ENCODE results near the gene TP53I3. TPM values are rescaled to one million over a fixed set of nuclear protein-coding genes. Genes with fewer than 3 reads are reported as not detected.
"Not testable (repeated sequence)": the region's sequence is repeated elsewhere in the genome, so short reads cannot be mapped to it uniquely, and the experiment has no call there.

The TP53I3 gene
- total RNA-seq, 2 experiments from 2014 or later, result 5.3 to 6.5 TPM

GRCh38 chr2:24111407-24111901, 26.8 kb upstream of the TP53I3 start:
- ChIA-PET CTCF (interaction anchor here (0.9 kb wide), 1 partner anchor 27 kb away, joined by 4 read pairs; the partner anchor contains the start of gene TP53I3), POLR2A (no interaction called here)
- Mint-ChIP-seq H3K9me3 (ENCODE audit: insufficient read depth) (peaks cover 13% of the 10 kb centered on the region), H3K36me3 (ENCODE audit: low read depth) (peaks cover 2% of the 10 kb centered on the region), H3K27me3 (ENCODE audit: low read depth) (peaks cover 6% of the 10 kb centered on the region), H3K4me3 (no peak overlapping the region), H3K27ac (no peak overlapping the region), H3K4me1 (ENCODE audit: low read depth) (no peaks in the 10 kb centered on the region)
- DNase-seq (no peak), ATAC-seq (no peak)

- ChIA-PET POLR2A (interaction anchor here (1.0 kb wide), 1 partner anchor 12 kb away, joined by 3 read pairs; no protein-coding TSS in a partner anchor), CTCF (interaction anchor here (0.6 to 0.9 kb wide), 2 partner anchors 26 to 383 kb away, joined by 4 read pairs; partner anchors contain the start of gene TP53I3)
- no peak for ATAC-seq
- H3K4me1 Mint-ChIP-seq (ENCODE audit: low read depth), result no peaks in the 10 kb centered on the region
- no peak for DNase-seq
- peaks cover 2% of the 10 kb centered on the region for H3K36me3 Mint-ChIP-seq (ENCODE audit: low read depth)
- no peak overlapping the region for H3K27ac Mint-ChIP-seq
- peaks cover 6% of the 10 kb centered on the region for H3K27me3 Mint-ChIP-seq (ENCODE audit: low read depth)
- no peak overlapping the region for H3K4me3 Mint-ChIP-seq
- peaks cover 17% of the 10 kb centered on the region for H3K9me3 Mint-ChIP-seq (ENCODE audit: insufficient read depth)
These were observed 26.1 kb upstream of the TP53I3 start for GRCh38 chr2:24110660-24111303.

- H3K4me1 Mint-ChIP-seq (ENCODE audit: low read depth); ATAC-seq; H3K27ac Mint-ChIP-seq; H3K36me3 Mint-ChIP-seq (ENCODE audit: low read depth); H3K27me3 Mint-ChIP-seq (ENCODE audit: low read depth); H3K4me3 Mint-ChIP-seq; POLR2A ChIA-PET; DNase-seq; CTCF ChIA-PET: not testable (repeated sequence)
- peaks cover 22% of the 10 kb centered on the region for H3K9me3 Mint-ChIP-seq (ENCODE audit: insufficient read depth)
These were observed 24.8 kb upstream of the TP53I3 start for GRCh38 chr2:24109431-24109830.

- POLR2A ChIA-PET, result no interaction called here
- peaks cover 22% of the 10 kb centered on the region for H3K9me3 Mint-ChIP-seq (ENCODE audit: insufficient read depth)
- ATAC-seq, result no peak
- H3K36me3 Mint-ChIP-seq (ENCODE audit: low read depth), result peaks cover 5% of the 10 kb centered on the region
- peaks cover 6% of the 10 kb centered on the region for H3K27me3 Mint-ChIP-seq (ENCODE audit: low read depth)
- CTCF ChIA-PET, result no interaction called here
- no peak overlapping the region for H3K4me3 Mint-ChIP-seq
- H3K27ac Mint-ChIP-seq, result no peak overlapping the region
- no peaks in the 10 kb centered on the region for H3K4me1 Mint-ChIP-seq (ENCODE audit: low read depth)
- no peak for DNase-seq
These were observed 22.7 kb upstream of the TP53I3 start for GRCh38 chr2:24107336-24107735.

GRCh38 chr2:24106786-24107185, 22.2 kb upstream of the TP53I3 start:
- Mint-ChIP-seq H3K27me3 (ENCODE audit: low read depth) (peaks cover 6% of the 10 kb centered on the region), H3K4me1 (ENCODE audit: low read depth) (no peaks in the 10 kb centered on the region), H3K36me3 (ENCODE audit: low read depth) (peaks cover 5% of the 10 kb centered on the region), H3K27ac (no peak overlapping the region), H3K9me3 (ENCODE audit: insufficient read depth) (peaks cover 22% of the 10 kb centered on the region), H3K4me3 (no peak overlapping the region)
- CTCF ChIA-PET, result no interaction called here
- DNase-seq (no peak), ATAC-seq (no peak)
- POLR2A ChIA-PET, result no interaction called here

- ChIA-PET CTCF (interaction anchor here (1.3 kb wide), 1 partner anchor 23 kb away, joined by 5 read pairs; no protein-coding TSS in a partner anchor), POLR2A (no interaction called here)
- Mint-ChIP-seq H3K27me3 (ENCODE audit: low read depth) (peaks cover 6% of the 10 kb centered on the region), H3K4me1 (ENCODE audit: low read depth) (no peaks in the 10 kb centered on the region), H3K4me3 (no peak overlapping the region), H3K27ac (no peak overlapping the region), H3K36me3 (ENCODE audit: low read depth) (peaks cover 5% of the 10 kb centered on the region), H3K9me3 (ENCODE audit: insufficient read depth) (peaks cover 22% of the 10 kb centered on the region)
- DNase-seq (no peak), ATAC-seq (no peak)
These were observed 21.2 kb upstream of the TP53I3 start for GRCh38 chr2:24105816-24106215.

GRCh38 chr2:24104906-24105305, 20.3 kb upstream of the TP53I3 start:
- CTCF ChIA-PET, result interaction anchor here (1.3 kb wide), 1 partner anchor 22 kb away, joined by 5 read pairs; no protein-coding TSS in a partner anchor
- Mint-ChIP-seq H3K9me3 (ENCODE audit: insufficient read depth) (peaks cover 22% of the 10 kb centered on the region), H3K27ac (no peak overlapping the region), H3K36me3 (ENCODE audit: low read depth) (peaks cover 5% of the 10 kb centered on the region), H3K4me3 (no peak overlapping the region), H3K4me1 (ENCODE audit: low read depth) (no peaks in the 10 kb centered on the region), H3K27me3 (ENCODE audit: low read depth) (peaks cover 6% of the 10 kb centered on the region)
- POLR2A ChIA-PET, result no interaction called here
- no peak for DNase-seq
- no peak for ATAC-seq

- ChIA-PET POLR2A (no interaction called here), CTCF (no interaction called here)
- Mint-ChIP-seq H3K9me3 (ENCODE audit: insufficient read depth) (peaks cover 22% of the 10 kb centered on the region), H3K4me3 (no peak overlapping the region), H3K4me1 (ENCODE audit: low read depth) (no peaks in the 10 kb centered on the region), H3K27ac (no peak overlapping the region), H3K27me3 (ENCODE audit: low read depth) (peaks cover 6% of the 10 kb centered on the region), H3K36me3 (ENCODE audit: low read depth) (peaks cover 5% of the 10 kb centered on the region)
- DNase-seq (no peak), ATAC-seq (no peak)
These were observed 19.5 kb upstream of the TP53I3 start for GRCh38 chr2:24104110-24104650.

- Mint-ChIP-seq H3K27ac (no peak overlapping the region), H3K4me3 (no peak overlapping the region), H3K27me3 (ENCODE audit: low read depth) (peaks cover 5% of the 10 kb centered on the region), H3K4me1 (ENCODE audit: low read depth) (no peaks in the 10 kb centered on the region), H3K36me3 (ENCODE audit: low read depth) (peaks cover 3% of the 10 kb centered on the region), H3K9me3 (ENCODE audit: insufficient read depth) (peaks cover 19% of the 10 kb centered on the region)
- POLR2A ChIA-PET, result no interaction called here
- ATAC-seq (no peak), DNase-seq (no peak)
- CTCF ChIA-PET, result interaction anchor here (1.3 to 2.0 kb wide), 2 partner anchors 18 to 20 kb away, joined by 3 to 4 read pairs; partner anchors contain the start of gene TP53I3
These were observed 18.0 kb upstream of the TP53I3 start for GRCh38 chr2:24102677-24103076.

GRCh38 chr2:24101992-24102391, 17.4 kb upstream of the TP53I3 start:
- Mint-ChIP-seq H3K4me1 (ENCODE audit: low read depth) (no peaks in the 10 kb centered on the region), H3K36me3 (ENCODE audit: low read depth) (peaks cover 3% of the 10 kb centered on the region), H3K27ac (no peak overlapping the region), H3K4me3 (no peak overlapping the region), H3K27me3 (ENCODE audit: low read depth) (no peaks in the 10 kb centered on the region), H3K9me3 (ENCODE audit: insufficient read depth) (peaks cover 14% of the 10 kb centered on the region)
- ATAC-seq (no peak), DNase-seq (no peak)
- POLR2A ChIA-PET, result no interaction called here
- CTCF ChIA-PET, result interaction anchor here (2.0 kb wide), 1 partner anchor 17 kb away, joined by 4 read pairs; the partner anchor contains the start of gene TP53I3

- H3K27ac Mint-ChIP-seq; H3K27me3 Mint-ChIP-seq (ENCODE audit: low read depth); H3K4me3 Mint-ChIP-seq; H3K4me1 Mint-ChIP-seq (ENCODE audit: low read depth); CTCF ChIA-PET; POLR2A ChIA-PET; ATAC-seq; H3K36me3 Mint-ChIP-seq (ENCODE audit: low read depth); H3K9me3 Mint-ChIP-seq (ENCODE audit: insufficient read depth); DNase-seq: not testable (repeated sequence)
These were observed 16.1 kb upstream of the TP53I3 start for GRCh38 chr2:24100732-24101131.

GRCh38 chr2:24095171-24095677, 10.6 kb upstream of the TP53I3 start:
- H3K9me3 Mint-ChIP-seq (ENCODE audit: insufficient read depth); ATAC-seq; POLR2A ChIA-PET; DNase-seq; H3K4me3 Mint-ChIP-seq; H3K27ac Mint-ChIP-seq; H3K27me3 Mint-ChIP-seq (ENCODE audit: low read depth); H3K36me3 Mint-ChIP-seq (ENCODE audit: low read depth); H3K4me1 Mint-ChIP-seq (ENCODE audit: low read depth): not testable (repeated sequence)
- CTCF ChIA-PET, result interaction anchor here (0.7 kb wide), 1 partner anchor 10 kb away, joined by 3 read pairs; the partner anchor contains the start of gene TP53I3

All from activated CD8-positive, alpha-beta T cell treated with anti-CD3 and anti-CD28 coated beads, Interleukin-2, amount 10 ng/mL, durations not matched to agents 7 days and 5 days (primary cell).